GM18861 (cell line): Measurements from ENCODE around the gene EXOC3L1.

ENCODE experiments used
- ATAC-seq: cut with Tn5 transposase; IDR thresholded peaks from one replicate; pipeline ENCODE4 v1.9.1; 2021; ENCODE audit not compliant: unreplicated experiment

The EXOC3L1 gene

GRCh38 chr16:67183627-67184452 lies 6.1 kb downstream of the EXOC3L1 start, which contains the start of gene MATCAP1:
Gene MATCAP1 (minus strand): TSS chr16:67183963. CDS start chr16:67180610, 3,353 bp downstream.
- ATAC-seq = peak; percentile 71

DNA sequence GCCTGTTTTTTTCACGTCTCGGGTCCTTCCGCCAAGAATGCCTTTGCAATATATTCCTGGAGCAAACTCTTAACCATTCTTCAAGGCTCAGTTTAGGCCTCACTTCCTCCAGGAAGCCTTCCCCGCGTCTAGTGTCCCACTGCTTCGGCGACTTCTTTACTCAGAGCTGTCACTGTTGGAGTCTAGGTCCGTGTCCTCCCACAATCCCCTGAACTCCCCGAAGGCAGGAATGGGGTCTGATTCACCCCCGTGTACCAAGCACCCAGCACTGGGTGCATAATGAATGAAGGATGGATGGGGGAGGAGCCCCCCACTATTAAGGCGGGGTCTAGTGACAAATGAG lies 6.7 kb downstream of the EXOC3L1 start:
- no peak for ATAC-seq

DNA sequence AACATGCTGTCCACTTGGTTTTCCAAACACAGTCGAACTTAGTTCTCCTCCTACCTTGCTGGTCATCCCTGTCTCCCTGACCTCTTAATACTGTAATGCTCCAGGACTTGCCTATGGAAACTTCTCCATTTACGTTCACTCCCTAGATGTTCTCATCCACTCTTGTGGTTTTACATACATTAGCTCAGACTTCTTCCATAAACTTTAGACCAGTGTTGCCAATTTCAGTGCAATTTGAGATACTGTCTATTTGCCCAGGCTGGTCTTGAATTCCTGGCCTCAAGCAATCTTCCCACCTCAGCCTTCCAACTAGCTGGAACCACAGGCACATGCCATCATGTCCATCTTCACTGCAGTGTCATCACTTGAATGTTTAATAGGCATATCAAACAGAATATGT lies 7.6 kb downstream of the EXOC3L1 start:
- no peak for ATAC-seq

DNA sequence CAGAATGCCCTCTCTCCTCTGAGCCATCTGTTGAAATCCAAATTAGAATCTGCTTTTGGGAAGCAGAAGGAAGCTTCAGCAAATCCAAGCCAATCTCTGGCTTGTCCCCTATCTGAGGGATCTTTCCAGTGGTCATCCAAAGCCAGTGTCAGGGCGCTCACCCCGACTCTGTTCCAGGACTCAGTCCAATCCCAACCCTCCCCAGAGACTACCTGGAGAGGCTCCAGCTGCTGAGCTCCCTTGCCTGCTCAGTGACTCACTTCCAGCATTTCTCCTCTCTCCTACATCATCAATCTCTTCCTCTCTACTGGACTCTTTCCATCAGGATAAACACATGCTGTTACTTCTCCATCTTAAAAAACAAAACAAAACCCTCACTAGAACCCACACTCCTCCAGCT lies 8.6 kb downstream of the EXOC3L1 start:
- no peak for ATAC-seq

DNA sequence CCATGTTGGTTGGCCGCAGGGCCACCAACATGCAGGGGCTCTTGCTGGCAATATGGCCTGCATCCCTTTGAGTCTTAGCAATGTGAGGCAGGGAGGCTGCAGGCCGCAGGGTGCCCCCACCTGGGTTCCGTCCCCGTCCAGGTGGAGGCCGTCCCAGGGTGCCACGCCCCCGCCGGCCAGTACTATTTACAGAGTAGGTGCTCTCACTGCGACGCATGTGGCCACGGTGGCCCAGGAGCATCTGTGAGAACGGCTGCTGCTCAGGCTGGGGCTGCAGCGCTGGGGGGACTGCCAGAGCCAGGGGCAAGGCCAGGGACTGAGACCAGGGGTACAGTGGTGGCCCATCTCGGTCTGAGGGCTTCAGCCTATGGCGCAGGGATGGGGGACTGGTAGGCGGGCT lies 9.8 kb downstream of the EXOC3L1 start:
- ATAC-seq = no peak

DNA sequence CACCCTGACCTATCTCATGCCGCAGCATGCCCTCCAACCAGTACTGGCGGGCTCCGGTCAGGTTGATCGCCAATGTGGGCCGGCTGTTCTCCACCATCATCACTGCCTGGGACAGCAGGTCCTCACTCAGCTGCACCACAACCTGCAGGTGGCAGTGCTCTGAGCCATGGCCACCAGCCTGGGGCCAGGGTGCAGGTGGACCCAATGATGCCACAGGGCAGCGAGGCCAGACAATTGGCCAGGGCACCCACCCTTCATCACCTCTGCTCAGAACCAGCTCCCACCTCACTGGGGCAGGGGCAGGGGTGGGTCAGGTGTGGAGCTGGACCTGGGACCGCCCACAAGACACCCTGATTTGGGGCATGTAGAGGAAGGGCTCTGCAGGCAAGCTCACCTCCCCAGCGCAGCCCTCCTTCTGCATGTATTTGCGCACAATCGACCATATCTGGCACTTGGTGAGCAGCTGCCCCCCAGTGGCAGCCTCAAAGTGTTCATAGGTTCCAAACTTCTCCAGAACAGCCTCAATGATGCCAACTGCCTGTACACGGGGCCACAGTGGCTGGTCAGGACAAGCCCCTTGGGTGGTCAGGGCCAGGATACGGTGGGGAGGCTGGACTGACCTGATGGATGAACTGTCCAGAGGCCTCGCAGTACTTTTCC lies 10.4 kb downstream of the EXOC3L1 start:
- ATAC-seq = no peak

DNA sequence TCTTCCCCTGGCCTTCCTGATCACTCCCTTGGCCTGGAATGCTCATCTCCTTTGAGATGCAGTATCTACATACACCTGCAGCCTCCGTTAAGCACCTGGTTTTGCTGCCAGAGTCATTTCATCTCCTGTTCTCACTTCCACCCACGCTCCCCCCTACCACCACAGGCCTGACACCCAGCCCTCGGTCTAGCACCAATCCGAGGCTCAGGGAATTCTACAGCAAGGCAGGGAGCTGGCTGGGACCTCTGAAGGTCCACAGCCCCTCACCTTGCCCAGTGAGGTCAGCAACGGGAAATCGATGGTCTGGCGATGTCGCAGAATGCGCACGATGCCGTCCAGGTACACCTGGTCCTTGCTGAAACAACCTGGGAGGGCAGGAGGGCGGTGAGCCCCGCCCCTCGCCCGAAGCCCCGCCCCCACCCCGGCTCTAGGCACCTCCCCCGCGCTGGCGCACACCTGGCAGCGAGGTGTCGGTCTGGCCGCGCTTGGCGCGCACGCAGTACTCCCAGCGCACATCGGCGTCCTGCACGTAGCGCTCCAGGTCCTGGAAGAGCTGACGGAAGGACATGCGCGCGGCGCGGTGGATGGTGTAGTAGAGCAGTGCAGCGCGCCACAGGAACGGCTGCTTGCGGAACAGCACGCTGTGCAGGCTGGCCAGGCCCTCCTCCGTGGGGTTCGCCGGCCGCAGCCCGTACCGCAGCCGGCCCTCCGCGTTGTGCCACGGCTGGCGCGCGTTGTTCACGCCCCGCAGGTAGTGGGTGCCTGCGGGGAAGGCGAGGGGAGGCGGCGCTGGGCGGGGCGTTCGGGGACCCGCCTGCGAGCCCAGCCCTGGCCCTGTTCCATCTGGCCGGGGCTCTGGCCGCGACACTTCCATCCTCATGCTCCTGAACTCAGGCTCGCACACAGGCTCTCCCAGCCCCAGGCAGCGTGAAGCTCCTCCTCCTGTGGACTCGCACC lies 11.9 kb downstream of the EXOC3L1 start:
- ATAC-seq = no peak

DNA sequence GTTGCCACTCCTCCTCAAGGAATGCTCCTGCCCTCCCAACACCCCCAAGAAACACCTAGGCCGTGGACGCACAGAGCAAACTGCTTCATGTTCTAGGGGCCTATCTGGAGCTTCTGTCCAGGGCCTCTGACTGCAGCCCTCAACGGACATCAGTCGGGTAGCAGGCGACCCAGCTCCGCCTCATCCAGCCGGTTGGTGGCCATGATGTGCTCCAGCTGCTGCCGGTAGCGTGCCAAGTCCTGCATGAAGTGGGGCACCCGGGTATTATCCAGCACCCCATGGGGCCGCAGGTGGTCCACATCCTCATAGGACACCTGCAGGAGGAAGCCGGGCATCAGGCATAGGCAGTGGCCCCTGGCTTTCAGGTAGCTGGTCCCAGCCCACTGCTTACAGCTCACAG lies 13.3 kb downstream of the EXOC3L1 start:
- ATAC-seq = no peak

DNA sequence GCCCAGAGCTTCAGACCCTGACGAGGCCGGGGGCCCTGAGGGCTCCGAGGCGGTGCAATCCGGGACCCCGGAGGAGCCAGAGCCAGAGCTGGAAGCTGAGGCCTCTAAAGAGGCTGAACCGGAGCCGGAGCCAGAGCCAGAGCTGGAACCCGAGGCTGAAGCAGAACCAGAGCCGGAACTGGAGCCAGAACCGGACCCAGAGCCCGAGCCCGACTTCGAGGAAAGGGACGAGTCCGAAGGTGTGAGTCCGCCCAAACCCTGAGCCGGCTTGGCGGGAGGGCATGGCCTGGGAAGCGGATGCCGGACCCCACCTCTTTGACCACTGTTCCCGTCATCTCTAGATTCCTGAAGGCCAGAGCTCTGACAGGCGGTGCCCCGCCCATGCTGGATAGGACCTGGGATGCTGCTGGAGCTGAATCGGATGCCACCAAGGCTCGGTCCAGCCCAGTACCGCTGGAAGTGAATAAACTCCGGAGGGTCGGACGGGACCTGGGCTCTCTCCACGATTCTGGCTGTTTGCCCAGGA lies 15.2 kb downstream of the EXOC3L1 start:
- no peak for ATAC-seq

GRCh38 chr16:67173808-67174705 lies 15.9 kb downstream of the EXOC3L1 start:
- ATAC-seq = peak; percentile 34

DNA sequence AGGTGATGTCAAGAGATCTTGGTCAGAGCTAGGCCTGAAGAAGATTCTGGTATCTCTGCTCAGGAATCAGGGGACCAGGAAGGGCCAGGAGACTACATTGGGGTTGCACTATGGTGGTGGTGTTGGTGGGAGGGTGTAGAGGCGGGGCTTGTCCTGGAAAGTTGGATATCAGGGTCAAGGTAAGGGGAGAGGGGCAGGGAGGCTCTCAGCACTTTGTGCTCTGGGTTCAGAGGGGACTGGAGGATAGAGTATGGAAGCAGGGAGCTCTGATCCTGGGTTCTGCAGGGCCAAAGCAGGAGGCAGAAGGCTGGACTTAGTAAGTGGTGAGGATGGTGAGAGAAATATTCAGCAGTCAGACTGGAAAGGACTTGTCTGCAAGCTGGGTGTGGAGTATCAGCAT lies 16.6 kb downstream of the EXOC3L1 start:
- no peak for ATAC-seq

DNA sequence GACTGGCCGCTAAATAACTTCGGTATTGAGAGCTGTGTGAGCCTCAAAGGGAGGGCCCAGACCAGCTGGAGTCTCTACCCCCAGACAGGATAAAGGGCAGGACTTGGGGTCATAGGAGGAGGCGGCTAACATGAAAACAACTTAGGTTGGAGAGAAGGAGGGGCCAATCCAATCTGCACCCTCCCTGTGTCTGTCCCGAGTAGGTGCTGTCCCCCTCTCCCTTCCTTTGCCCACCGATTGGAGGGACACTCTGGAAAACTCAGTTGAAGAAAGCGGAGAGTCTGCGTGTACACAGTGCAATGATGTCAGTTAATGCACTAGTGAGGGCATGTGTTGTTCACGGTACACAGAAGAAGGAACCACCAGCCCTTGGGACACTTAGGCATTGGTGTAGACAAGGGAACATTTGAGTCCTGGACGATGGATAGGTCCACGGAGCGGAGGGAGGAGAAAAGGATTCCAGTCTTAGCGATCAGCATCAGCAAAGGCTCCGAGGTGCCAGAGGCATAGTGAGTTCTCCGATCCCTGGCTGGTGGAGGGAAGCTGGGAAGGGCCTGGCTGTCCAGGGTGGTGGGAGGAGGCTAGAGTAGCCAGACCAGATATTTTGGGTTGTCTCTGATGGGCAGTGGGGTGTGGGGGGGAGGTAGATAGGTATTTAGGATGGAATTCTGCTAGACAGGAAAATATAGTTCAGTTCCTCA lies 18.8 kb downstream of the EXOC3L1 start:
- ATAC-seq = no peak

- no peak for ATAC-seq
Observed at GRCh38 chr16:67170168-67170948, 19.6 kb downstream of the EXOC3L1 start, which contains the start of gene NOL3. Gene NOL3 (plus strand): TSS chr16:67170538.

DNA sequence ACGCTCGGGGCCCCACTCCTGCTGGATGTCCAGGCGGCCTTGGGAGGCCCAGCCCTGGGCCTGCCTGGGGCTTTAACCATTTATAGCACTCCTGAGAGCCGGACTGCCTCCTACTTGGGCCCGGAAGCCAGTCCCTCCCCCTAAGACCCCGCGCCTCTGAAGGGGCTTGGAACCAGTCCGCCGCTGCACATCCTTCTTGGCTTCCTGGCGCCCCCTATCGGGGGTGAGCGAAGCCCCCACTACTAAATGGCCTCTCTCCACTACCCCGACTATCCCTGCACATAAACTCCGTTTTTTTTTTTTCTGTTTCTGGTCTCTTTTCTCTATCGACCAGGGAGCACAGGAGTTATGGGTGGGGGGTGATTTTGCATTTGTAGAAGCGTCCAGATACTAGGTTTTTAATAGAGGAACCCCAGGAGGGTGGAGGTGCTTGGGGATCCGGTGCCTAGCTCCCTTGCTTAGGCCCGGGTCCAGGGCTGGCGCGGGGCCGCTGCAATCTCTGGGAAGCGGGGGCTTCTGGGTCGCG lies 20.2 kb downstream of the EXOC3L1 start:
- ATAC-seq = no peak

GRCh38 chr16:67169011-67169451 lies 20.9 kb downstream of the EXOC3L1 start:
- no peak for ATAC-seq

DNA sequence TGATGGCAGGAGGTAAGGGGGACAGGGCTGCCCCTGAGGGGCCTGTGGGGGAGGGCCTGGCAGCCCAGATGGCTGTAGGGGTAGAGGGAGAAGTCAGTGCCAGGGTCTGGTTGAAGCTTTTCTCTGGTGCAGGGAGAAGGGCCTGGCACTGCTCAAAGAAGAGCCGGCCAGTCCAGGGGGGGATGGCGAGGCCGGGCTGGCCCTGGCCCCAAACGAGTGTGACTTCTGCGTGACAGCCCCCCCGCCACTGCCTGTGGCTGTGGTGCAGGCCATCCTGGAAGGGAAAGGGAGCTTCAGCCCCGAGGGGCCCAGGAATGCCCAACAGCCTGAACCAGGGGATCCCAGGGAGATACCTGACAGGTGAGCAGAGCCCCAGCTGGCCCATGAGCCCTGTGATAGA lies 22.3 kb downstream of the EXOC3L1 start:
- ATAC-seq = no peak

DNA sequence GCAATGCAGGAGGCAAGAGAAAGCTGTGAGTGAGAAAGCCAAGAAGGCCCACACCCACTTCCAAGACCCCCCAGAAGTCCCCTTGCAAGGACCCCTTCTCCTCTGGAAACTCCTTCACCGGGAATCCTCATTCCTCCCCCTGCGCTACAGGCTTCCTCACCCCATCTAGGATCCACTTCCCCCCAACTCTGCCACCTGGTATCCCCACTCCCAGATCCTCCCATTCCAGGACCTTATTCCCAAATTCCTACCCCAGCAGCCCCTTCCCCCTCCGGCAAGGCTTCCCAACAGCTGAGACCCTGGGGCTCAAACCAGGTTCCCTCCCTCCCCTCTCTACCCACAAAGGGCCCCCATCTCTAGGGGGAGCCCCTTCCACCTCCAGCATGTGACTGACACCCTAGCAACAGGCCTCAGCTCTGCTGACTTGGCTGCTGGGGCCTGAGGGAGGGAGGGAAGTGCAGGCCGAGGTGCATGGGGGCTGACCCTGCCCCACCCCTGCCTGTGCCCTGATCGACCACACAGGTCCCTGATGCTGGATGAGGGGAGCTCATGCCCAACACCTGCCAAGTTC lies 23.3 kb downstream of the EXOC3L1 start:
- no peak for ATAC-seq

DNA sequence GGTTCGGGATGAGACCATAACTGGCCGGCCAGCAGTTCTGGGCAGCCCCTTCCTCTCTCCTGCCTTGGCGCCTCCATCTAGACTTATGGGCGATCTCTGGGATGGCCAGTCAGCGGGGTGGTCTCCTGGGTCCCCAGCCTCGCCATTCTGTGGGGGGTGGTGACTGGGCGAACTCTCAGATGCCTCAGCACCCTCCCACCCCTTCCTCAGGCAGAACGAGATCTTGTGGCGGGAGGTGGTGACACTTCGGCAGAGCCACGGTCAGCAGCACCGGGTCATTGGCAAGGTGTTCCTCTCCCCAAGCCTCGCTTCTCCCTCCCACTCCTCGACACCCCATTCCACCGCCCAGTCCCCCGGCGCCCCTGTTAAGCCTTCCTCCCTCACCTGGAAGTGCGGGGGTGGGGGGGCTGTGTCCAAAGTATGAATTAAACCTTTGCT lies 23.8 kb downstream of the EXOC3L1 start:
- no peak for ATAC-seq
